ENCODE data around the gene ZFYVE26. TPM values are rescaled to one million over a fixed set of nuclear protein-coding genes. Genes with fewer than 3 reads are reported as not detected.

The ZFYVE26 gene
- 7.5 TPM for polyA plus RNA-seq (2012; ENCODE audit: insufficient read depth, insufficient read length)

- DNase-seq (ENCODE audit: low read depth, low spot score) = peak; percentile 94
- peak within 1 kb of the TSS; percentile 95 for H3K4me3 ChIP-seq (ENCODE audit: low read length)
Observed at GRCh38 chr14:67816326-67817002, at the start of gene ZFYVE26. Gene ZFYVE26, minus strand, starts transcription at chr14:67816590. Its CDS starts 627 bp downstream, at chr14:67815963.

GRCh38 chr14:67863223-67863622 lies 46.8 kb upstream of the ZFYVE26 start:
- no peak overlapping the region for H3K4me3 ChIP-seq (ENCODE audit: low read length)
- no peak for DNase-seq (ENCODE audit: low read depth, low spot score)

- no peak overlapping the region for H3K4me3 ChIP-seq (ENCODE audit: low read length)
- no peak for DNase-seq (ENCODE audit: low read depth, low spot score)
Observed at GRCh38 chr14:67859169-67859749, 42.9 kb upstream of the ZFYVE26 start.

- DNase-seq (ENCODE audit: low read depth, low spot score) = no peak
- no peak overlapping the region for H3K4me3 ChIP-seq (ENCODE audit: low read length)
Observed at GRCh38 chr14:67857778-67858350, 41.5 kb upstream of the ZFYVE26 start.

GRCh38 chr14:67856827-67857226 lies 40.4 kb upstream of the ZFYVE26 start:
- H3K4me3 ChIP-seq (ENCODE audit: low read length) = no peak overlapping the region
- no peak for DNase-seq (ENCODE audit: low read depth, low spot score)

GRCh38 chr14:67853715-67854114 lies 37.3 kb upstream of the ZFYVE26 start:
- H3K4me3 ChIP-seq (ENCODE audit: low read length) = no peak overlapping the region
- DNase-seq (ENCODE audit: low read depth, low spot score) = no peak

- H3K4me3 ChIP-seq (ENCODE audit: low read length) = no peak overlapping the region
Observed at GRCh38 chr14:67852926-67853604, 36.7 kb upstream of the ZFYVE26 start.

GRCh38 chr14:67851785-67852410 lies 35.5 kb upstream of the ZFYVE26 start:
- H3K4me3 ChIP-seq (ENCODE audit: low read length) = no peak overlapping the region
- DNase-seq (ENCODE audit: low read depth, low spot score) = peak; percentile 19

More at GRCh38 chr14:67852926-67853604, 36.7 kb upstream of the ZFYVE26 start:
- DNase-seq (ENCODE audit: low read depth, low spot score) = no peak

GRCh38 chr14:67850066-67850830 lies 33.9 kb upstream of the ZFYVE26 start:
- H3K4me3 ChIP-seq (ENCODE audit: low read length) = no peak overlapping the region
- no peak for DNase-seq (ENCODE audit: low read depth, low spot score)

GRCh38 chr14:67846029-67846610 lies 29.7 kb upstream of the ZFYVE26 start:
- H3K4me3 ChIP-seq (ENCODE audit: low read length) = no peak overlapping the region
- DNase-seq (ENCODE audit: low read depth, low spot score) = no peak

GRCh38 chr14:67837011-67837624 lies 20.7 kb upstream of the ZFYVE26 start:
- no peak overlapping the region for H3K4me3 ChIP-seq (ENCODE audit: low read length)
- peak; percentile 72 for DNase-seq (ENCODE audit: low read depth, low spot score)

GRCh38 chr14:67835596-67835995 lies 19.2 kb upstream of the ZFYVE26 start:
- no peak for DNase-seq (ENCODE audit: low read depth, low spot score)

GRCh38 chr14:67833403-67833802 lies 17.0 kb upstream of the ZFYVE26 start:
- H3K4me3 ChIP-seq (ENCODE audit: low read length) = no peak overlapping the region
- no peak for DNase-seq (ENCODE audit: low read depth, low spot score)

More at GRCh38 chr14:67835596-67835995, 19.2 kb upstream of the ZFYVE26 start:
- no peak overlapping the region for H3K4me3 ChIP-seq (ENCODE audit: low read length)

GRCh38 chr14:67831113-67831512 lies 14.7 kb upstream of the ZFYVE26 start:
- no peak for DNase-seq (ENCODE audit: low read depth, low spot score)
- no peak overlapping the region for H3K4me3 ChIP-seq (ENCODE audit: low read length)

- DNase-seq (ENCODE audit: low read depth, low spot score) = no peak
- no peak overlapping the region for H3K4me3 ChIP-seq (ENCODE audit: low read length)
Observed at GRCh38 chr14:67821121-67821520, 4.7 kb upstream of the ZFYVE26 start.

GRCh38 chr14:67820428-67820971 lies 4.1 kb upstream of the ZFYVE26 start:
- no peak for DNase-seq (ENCODE audit: low read depth, low spot score)
- H3K4me3 ChIP-seq (ENCODE audit: low read length) = peak overlapping the region; percentile 66

GRCh38 chr14:67819563-67820421 lies 3.4 kb upstream of the ZFYVE26 start, which contains the start of gene RAD51B:
Gene RAD51B, plus strand, starts transcription at chr14:67819779.
- DNase-seq (ENCODE audit: low read depth, low spot score) = peak; percentile 86
- H3K4me3 ChIP-seq (ENCODE audit: low read length) = peak within 1 kb of the TSS; percentile 66

Data from Jurkat, Clone E6-1 (cell line).